Cerebellar nuclear complex (tissue), 1 donor: ENCODE results near the gene SRPK2.
"Not testable (repeated sequence)": the region's sequence is repeated elsewhere in the genome, so short reads cannot be mapped to it uniquely, and the experiment has no call there.

Experiments
- DNase-seq, 2 experiments: peaks; one replicate each; lab custom pipeline; 2025; lab: John Stamatoyannopoulos, UW

The SRPK2 gene

DNA sequence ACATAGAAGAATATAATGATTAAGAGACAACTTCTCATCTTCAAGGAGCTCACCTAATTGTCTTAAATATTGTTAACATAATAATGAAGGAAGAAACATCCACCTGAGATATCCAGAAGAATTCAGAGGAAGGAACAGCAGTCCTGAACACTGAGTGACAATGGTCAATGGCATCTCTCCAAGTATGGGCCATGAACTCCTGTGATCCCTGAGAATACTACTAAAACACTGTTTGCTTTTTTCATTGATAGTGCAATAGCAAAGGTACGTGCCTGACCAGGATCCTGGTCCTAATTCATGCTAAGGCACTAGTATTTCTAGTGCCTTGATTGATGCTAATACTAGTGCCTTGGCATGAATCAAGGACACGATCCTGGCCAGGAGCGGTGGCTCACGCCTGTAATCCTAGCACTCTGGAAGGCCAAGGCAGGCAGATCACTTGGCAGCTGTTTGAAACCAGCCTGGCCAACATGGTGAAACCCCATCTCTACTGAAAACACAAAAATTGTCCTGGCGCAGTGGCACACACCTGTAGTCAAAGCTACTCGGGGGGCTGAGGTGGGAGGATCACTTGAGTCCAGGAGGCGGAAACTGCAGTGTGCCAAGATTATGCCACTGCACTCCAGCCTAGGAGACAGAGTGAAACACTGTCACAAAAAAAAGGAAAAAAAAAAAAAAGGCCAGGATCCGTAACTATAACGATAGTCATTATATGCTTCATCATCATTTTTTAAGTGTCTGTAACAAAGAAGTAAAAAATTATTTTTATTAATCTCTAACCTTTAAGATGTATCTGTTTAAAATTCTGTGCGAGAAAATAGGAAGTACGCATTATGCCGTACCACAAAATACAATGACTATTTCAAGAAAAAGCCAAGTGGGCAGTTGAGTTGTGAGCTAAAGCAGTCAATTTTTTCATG, 49.1 kb downstream of the SRPK2 start:
- no peak for DNase-seq

DNA sequence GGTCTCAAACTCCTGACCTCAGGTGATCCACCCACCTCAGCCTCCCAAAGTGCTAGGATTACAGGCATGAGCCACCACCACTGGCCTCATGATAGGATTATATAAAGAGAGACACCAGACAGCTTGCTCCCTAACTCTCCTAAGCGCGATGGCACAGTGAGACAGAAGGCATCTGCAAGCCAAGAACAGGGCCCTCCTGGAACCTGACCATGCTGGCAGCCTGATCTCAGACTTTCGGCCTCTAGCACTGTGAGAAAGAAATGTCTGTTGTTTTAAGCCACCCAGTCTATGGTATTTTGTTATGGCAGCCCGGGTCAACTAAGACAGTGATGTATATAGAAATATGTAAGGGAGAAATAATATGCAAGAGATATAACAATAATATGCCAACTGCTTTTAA, 51.2 kb downstream of the SRPK2 start:
- DNase-seq, result peak; percentile 22 to 42

DNA sequence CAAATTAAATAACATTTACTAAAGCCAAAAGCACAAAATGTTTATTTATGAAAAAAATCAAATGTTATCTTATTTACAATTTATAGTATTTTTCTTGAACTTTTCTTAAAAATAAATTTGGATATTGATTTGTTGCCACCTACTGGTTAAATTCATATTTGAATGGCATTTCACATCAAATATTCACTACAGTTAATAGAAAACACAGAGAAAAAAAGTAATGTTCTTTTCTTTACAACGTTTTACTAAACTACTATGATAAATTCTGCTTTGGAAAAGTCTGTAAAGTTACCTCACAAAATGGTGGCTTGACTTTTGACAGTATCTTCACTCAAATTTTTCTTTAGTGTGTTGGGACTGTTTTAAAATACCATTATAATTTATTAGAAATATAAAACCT, 52.7 kb downstream of the SRPK2 start:
- DNase-seq, result no peak

DNA sequence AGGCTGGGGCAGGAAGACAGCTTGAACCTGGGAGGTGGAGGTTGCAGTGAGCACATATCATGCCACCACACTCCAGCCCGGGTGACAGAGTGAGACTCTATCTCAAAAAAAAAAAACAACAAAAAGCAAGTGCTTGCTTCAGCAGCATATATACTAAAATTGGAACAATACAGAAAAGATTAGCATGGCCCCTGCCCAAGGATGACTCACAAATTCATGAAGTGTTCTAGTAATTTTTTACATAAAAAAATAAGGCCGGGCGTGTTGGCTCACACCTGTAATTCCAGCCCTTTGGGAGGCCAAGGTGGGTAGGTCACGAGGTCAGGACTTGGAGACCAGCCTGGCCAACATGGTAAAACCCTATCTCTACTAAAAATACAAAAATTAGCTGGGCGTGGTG, 56.1 kb downstream of the SRPK2 start:
- not testable (repeated sequence) for DNase-seq

DNA sequence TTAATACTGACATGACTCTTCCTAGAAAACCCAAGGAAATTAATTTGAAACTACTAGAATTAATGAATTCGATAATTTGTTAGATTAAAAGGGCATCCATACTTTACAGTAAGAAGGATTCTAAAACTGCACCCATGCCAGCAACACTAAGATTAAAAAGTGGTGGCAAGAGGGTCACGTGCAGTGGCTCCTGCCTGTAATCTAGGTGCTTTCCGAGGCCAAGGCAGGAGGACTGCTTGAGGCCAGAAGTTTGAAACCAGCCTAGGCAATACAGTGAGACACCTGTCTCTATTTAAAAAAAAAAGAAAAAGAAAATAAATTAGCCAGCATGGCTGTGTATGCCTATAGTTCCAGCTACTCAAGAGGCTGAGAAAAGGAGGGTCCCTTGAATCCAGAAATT, 58.2 kb downstream of the SRPK2 start:
- DNase-seq, result no peak

DNA sequence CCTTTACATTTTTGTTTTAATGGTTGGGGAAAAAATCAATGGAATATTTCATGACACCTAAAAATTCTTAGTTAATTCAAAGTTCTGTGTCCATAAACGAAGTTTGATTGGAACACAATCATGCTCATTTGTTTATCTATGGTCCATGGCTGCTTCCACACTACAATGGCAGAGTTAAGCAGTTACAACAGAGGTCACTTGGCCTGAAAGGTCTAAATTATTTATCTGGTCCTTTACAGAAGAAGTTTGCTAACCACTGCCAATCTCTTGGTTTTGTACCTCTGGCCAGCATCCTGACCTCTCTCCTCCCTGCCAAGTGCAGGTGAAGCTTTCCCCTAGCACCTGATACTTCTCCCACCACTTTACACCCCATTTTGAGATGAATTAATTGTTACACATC, 61.5 kb downstream of the SRPK2 start:
- DNase-seq, result no peak

DNA sequence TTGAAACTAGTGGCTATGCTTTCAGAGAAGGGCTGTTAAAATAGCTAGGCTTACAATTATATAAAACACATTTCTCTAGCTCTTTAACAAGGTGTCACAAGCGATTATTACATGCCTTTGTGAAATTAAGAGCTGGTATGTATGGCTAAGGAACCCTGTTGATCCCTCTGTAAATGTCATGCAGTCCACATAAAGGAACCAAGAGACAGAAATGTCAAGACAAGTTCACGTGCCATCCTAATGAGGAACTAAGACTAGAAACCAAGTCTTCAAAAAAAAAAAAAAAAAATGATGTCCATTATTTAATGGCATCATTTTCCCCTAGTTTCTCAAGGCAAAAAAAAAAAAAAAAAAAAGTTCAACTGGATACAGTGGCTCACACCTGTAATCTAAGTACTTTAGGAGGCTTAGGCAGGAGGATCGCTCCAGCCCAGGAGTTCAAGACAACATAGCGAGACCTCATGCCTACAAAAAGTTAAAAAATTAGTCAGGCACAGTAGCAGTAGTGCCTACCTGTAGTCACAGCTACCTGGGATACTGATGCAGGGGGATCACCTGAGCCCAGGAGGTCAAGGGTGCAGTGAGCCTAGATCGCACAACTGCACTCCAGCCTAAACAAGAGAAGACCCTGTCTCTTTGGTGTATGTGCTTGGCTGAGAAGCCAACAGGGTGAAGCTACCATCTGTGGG, 63.4 kb downstream of the SRPK2 start:
- DNase-seq, result no peak

DNA sequence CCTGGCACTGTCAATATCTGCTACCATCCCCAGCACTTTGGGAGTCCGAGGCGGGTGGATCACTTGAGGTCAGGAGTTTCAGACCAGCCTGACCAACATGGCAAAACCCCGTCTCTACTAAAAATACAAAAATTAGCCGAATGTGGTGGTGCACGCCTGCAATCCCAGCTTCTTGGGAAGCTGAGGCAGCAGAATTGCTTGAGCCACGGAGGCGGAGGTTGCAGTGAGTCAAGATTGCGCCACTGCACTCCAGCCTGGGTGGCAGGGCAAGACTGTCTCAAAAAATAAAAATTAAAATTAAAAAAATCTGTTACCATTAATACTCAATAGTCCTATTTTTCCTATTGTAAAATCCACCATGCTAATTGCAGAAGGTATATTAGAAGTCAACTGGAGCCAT, 64.1 kb downstream of the SRPK2 start:
- DNase-seq, result not testable (repeated sequence)

DNA sequence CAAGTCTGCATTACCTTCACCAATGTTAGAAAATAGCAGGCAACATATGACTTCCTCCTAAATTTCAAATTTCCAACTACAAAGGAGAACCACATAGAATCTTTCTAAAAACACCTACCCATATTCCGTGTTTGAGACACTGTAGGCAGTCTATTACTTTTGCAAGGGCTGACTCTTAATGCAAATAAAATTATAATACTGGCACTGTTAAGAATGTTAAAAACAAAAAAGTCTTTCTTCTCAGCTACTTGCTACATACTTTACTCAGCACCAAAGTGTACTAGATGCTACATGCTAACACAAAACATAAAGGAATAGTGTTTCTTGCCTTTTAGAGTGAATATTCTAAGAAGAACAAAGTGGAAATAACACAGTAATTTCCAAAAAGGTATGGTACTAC, 65.4 kb downstream of the SRPK2 start:
- DNase-seq, result no peak

DNA sequence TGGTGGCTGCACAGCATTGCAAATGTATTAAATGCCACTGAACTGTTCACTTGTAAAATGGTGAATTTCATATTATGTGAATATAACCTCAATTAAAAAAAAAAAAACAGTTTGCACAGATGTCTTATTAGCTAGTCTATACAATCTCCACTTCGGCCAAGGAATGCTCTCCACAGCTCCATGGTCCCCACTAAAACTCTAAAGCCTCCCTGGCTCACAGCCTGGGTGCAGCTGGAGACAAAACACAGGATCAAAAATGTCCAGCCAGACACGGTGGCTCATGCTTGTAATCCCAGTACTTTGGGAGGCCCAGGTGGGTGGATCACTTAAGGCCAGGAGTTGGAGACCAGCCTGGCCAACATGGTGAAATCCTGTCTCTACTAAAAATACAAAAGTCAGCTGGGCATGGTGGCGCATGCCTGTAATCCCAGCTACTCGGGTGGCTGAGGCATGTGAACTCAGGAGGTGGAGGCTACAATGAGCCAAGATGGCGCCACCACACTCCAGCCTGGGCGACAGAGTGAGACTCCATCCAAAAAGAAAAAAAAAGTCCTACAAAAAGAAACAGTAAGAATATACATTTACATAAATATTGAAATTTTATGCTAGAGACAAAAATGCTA, 66.0 kb downstream of the SRPK2 start:
- DNase-seq, result no peak

DNA sequence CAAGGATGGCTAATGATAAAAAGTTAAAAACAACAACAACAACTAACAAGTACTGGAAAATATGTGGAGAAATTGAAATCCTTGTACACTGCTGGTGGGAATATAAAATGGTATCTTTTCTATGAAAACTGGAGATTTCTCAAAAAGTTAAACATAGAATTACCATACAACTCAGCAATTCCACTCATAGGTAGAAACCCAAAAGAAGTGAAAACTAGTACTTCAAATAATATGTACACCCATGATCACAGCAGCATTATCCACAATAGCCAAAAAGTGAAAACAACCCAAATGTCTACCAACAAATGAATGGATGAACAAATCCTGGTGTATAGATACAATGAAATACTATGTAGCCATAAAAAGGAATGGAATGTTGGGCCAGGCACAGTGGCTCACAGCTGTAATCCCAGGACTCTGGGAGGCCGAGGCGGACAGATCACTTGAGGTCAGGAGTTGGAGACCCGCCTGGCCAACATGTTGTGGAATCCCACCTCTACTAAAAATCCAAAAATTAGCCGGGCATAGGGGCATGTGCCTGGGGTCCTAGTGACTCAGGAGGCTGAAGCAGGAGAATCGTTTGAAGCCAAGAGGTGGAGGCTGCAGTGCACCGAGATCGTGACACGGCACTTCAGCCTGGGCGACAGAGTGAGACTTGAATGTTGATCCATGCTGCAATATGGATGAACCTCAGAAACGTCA, 66.8 kb downstream of the SRPK2 start:
- no peak for DNase-seq

DNA sequence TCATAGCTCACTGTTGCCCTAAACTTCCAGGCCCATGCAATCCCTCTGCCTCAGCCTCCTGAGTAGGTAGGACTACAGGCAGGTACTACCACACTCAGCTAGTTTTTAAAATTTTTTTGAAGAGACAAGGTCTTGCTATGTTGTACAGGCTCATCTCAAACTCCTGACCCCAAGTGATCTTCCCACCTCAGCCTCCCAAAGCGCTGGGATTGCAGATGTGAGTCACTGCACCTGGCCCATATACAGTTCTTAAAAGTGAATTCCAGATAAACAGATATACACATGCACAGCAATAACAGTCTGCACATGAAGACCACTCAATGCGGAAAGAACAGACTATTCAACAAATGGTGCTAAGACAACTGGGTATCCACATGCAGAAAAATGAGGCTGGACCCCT, 67.8 kb downstream of the SRPK2 start:
- DNase-seq, result no peak

DNA sequence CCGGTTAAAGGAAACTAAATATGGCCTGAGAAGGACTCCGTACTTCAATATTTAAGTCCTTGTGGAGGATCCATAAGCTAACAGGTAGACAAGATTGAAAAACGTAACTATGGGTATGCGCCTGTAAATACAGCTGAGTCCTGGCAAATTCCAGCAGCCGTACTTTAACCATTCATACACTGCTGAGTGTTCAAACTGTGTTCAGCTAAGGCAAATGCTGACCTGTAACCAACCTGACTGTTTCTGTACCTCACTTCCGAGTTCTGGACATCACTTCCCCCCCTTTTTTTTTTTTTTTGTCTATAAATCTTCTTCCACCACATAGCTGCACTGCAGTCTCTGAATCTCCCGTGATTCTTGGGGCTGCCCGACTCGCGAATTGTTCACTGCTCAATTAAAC, 69.1 kb downstream of the SRPK2 start:
- DNase-seq, result no peak

DNA sequence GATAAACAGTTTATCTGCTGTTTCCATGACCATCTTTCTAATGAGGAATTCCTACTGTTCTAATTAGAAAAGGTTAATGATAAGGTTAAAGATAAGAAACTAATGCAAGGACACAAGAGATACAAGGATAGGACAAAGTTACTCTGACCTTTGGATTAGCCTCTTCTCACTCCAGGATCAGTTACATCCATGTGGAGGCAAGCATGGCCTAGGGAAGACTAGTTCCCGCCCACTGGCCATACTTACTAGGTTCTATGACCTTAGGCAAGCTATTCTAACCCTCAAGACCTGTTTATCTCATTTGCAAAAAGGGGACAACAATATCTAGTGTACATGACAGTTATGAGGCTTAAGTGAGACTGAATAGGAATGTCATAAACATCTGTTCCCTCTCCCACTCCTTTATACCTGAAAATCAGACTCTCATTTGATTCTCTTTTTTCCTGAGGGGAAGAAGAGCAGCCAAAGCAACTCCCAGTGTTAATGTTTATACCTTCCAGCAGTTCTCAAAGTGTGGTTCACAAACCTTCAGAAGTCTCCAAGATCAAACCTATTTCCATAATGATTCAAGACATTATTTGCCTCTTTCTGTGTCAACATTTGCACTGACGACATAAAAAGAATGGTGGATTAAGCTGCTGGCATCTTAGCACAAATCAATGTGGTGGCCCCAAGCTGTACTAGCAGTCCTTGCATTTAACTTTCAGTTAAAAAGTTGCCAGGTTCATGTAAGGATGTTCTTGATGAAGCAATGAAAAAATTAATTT, 72.0 kb downstream of the SRPK2 start:
- DNase-seq, result no peak

DNA sequence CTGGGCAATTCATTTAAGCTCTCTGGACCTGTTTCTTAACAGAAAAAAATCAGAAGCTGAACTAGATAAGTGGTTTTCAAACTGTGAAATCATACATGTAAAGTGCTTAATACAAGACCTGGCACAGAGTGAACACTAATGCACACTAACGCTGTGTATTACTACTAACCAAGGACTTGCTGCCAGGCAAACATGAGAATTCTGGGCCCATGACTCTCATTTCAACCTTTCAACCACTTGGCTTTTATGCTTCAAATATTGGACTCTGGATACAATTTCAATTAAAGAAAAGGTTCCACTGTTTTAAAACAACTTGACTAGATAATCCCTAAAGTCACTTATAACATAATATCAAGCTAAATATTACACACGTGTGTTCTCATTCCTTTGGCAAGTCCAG, 73.4 kb downstream of the SRPK2 start:
- DNase-seq, result no peak

DNA sequence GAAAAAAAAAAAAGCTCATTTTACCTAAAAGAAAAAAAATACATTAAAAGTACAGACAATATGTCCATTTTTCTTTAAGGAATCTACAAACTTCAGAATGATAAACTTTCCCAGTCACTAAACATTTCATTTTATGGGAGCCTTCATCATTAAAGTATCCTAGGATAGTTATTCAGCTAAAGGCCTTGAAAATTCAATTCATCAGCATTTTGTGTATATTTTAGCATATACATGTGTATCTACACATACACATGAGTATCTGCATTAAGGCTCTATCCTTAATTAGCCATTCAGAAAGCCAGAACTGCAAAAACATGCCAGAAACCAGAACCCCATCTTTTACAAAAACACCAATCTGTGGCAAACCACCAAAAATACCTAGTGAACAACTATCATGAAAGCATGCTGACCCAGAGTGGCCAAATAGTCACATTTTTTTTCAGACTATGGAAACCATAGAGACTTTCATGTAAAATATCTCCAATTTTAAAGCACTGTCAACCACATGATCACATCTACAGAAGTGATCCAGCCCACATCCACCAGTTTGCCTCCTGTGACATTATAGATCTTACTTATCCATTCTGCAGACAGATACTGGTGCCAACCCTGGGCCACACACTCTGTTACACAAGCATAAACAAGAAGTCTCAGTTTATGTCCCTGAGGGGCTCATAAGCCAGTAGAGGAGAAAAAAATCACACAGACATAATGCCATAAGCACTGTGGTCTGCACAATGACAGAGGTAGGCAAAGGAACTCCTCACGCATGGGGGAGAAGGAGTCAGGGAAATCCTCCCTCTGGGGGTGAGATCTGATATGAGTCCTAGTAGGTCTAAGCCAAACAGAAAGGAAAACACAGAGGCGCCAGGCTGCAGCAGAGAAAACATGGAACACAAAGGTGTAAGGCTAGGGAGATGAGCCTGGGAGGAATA, 79.2 kb downstream of the SRPK2 start:
- no peak for DNase-seq

DNA sequence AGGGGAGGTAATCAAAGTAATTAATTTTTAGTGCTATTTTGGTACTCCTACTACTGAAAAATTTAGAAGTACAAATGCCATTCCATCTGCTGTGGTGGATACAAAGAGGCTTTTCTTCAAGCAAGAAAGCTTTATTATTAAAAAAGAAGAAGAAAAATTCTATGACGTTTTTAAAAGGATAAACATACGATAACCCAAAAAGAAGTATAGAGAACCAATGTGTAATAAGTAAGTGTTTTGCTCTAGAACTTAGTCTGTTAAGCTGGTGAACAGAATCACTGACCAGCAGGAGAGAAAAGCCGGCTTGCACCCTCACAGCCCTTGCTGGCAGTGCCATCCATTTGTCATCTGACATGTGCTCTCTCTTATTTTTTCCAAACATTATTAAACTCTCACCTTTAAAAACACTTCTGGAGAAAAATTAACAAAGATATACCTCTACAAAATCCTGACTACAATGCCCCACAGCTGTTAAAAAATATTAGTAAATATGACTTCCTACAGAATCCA, 81.5 kb downstream of the SRPK2 start:
- DNase-seq, result no peak

DNA sequence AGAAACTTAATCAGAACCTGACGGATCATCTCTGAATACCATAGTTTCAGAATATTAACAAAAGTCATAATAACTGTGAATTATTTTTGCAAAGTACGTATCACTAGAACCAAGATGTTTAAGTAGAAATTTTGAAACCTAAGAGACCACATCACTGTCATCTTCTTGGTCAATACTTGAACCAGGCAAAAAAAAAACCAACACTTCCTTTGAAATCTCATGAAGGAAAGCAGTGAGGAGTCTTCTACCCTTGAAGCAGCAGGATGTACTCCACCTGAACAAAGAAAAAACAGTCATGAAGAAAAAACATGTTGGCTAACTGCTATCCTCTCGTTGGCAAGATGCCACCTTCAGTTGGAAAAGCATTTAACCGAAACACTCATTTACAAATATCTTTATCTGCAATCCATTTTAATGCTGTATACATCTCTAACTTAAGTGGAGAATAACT, 82.4 kb downstream of the SRPK2 start:
- no peak for DNase-seq

DNA sequence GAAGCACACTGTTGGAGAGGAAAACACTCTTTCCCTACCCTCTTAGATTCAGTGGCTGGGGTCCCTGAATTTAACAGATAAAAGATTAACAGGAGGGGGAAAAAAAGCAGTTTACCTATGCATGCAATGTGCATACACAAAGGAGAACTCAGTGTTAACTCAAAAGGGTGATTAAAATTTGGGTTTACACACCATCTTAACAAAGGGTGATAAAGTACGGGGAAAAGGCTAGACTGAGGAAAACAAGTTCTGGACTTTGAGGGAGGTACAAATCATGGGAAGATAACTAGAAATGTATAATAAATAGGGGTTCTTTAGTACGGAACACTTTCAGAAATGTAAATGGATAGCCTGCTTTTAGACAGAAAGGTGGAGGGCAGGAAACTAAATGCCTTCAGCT, 83.1 kb downstream of the SRPK2 start:
- no peak for DNase-seq
